Measurements from ENCODE around the gene TOM1L1.
A peak's percentile ranks its signal among the peaks of the same experiment; 100 is the strongest.

The TOM1L1 gene

DNA sequence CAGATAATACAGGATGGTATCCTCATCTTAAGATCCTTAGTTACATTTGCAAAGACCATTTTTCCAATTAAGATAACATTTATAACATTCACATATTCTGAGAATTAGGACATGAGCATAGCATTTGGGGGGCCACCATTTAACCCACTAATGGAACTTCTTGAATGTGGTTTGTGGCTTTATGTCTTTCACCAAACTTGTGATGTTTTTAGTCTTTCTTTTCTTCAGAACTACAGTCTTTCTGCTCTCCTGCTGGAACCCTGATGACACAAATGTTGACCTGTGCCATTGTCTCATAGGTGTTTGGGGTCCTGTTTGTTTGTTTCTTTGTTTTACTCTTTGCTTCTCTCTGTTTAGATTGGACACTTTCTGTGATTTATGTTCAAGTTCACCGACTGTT is 44.6 kb downstream of the TOM1L1 start:
- DNase-seq (ENCODE audit: low read depth, low spot score), result no peak

DNA sequence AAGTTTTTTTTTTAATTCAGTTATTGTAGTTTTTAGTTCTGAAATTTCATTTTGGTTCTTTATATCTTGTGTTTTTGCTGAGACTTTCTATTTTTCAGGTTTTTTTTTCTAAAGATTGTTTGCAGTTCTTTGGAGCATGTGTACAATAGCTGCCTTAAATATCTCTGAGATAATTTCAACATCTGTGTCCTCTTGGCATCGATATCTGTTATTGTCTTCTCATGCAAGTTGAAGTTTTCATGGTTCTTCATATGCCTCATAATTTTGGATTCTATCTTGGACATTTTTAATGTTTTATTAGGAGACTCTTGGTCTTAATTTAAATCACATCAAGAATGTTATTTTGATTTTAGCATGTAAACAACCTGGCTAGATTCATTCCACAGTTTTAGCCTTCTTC is 45.0 kb downstream of the TOM1L1 start:
- no peak for DNase-seq (ENCODE audit: low read depth, low spot score)

DNA sequence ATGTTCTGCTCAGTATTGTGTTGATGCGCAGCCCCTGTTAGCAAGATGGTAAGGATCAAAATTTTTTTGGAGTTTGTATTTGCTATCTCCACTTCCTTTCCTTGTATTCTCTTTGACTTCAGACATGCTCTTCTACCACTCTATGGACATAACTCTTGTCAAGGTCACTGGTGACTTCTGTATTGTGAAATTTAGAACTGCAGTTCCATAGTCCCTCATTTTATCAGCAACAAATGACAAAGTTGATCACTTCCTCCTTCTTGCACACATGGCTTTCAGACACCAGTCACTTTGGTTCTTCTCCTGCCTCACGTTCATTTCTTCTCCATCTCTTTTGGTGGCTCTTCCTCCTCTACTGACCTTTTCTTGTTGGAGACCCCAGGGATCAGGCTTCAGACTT is 46.7 kb downstream of the TOM1L1 start:
- DNase-seq (ENCODE audit: low read depth, low spot score), result no peak

DNA sequence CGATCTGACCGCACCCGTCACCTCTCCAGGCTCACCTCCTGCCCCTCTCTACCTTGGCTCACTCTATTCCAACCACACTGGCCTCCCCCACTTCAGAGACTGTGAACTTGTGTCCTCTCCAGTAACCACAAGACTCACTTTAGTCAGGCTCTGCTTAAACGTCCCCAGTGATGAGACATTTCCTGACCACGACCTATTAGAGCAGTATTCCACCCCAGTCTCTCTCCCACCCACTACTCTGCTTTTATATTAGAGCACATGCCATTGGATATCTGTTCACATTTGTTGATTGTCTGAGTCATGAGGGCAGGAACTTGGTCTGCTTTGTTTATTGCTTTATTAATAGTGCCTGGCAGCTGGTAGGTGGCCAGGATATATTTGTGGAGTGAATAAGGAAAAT is 47.7 kb downstream of the TOM1L1 start:
- DNase-seq (ENCODE audit: low read depth, low spot score), result no peak

DNA sequence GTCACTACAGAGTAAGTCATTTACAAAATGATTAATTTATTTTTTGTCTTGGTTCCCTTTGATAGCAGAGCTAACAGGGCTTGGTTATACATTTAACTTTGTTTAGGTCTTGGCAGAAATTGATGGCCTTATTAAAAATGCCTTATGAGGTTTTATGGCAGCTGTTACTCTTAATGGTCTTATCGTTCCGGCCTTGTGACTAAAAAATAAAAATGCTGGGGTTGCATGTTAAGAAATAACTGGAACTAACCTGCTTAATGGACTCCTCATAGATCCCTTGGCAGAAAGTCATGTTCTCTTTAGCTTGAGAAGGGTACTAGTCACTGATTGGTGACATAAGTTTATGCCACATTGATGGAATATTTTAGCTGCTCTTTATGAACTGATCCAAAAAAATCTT is 49.5 kb downstream of the TOM1L1 start:
- DNase-seq (ENCODE audit: low read depth, low spot score), result no peak

DNA sequence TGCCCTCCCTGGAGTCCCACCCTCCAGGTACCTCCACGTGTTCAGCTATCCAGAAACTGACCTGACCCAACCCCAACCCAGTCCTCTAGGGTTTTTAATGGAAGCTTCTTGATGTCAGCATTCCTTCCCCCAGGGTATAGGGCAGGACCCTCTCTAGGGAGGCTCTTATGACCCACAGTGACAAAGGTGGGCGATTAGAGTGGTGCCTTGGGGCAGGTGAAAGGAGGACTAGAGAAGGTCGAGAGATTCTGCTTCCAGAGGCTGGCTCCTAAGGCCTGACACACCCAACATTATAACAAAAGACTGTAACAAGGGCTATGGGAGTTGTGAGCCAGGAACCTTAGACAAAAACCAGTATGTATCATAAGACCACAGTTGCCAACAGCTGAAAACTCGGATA is 50.6 kb downstream of the TOM1L1 start:
- peak; percentile 53 for DNase-seq (ENCODE audit: low read depth, low spot score)

DNA sequence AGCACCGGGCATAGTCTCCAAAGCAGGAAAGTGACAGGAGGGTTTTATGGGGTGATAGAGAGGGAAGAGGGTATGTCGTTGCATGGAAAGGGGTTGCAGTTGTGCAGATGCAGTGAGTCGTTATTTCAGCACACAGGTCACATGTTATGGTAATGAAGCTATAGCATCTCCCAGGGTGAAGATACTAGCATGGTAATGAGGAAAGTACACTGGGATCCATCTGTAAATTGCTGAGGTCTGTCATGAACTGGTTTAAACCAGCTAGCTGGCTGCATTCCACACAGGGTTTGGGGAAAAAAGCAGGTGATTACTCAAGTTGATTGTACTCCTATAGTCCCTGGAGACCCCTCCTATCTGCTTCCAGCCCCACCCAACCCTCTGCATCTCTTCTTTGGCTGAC is 56.1 kb downstream of the TOM1L1 start:
- peak; percentile 36 for DNase-seq (ENCODE audit: low read depth, low spot score)

DNA sequence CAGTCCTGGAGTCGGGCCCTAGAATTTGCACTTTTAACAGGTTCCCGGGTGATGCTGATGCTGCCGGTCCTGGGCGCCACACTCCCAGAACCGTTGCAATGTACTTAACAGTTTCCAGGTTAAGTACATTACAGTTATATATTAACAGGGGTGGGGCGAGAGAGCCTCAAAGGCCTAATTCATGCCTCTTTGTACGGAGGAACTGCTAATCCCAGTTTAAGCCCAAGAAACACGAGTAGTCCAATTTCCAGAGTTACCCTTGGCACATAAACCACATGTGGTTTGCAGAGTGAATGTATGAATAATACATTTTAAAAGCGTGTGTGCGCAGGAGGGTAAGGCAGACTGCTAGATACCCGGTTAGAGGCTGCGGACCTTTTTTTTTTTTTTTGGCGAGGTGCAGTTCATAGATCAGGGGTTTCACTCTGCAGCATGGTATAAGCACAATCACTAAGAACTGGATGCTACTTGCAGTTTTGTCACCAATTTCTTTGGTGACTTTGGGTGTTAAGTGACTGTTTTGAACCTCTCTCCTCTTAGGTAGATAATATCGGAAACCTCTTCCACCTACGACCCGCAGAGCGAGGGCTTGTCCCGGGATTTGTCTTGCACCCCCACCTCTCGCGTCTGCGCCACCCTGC is 67.1 kb downstream of the TOM1L1 start:
- DNase-seq (ENCODE audit: low read depth, low spot score), result no peak

DNA sequence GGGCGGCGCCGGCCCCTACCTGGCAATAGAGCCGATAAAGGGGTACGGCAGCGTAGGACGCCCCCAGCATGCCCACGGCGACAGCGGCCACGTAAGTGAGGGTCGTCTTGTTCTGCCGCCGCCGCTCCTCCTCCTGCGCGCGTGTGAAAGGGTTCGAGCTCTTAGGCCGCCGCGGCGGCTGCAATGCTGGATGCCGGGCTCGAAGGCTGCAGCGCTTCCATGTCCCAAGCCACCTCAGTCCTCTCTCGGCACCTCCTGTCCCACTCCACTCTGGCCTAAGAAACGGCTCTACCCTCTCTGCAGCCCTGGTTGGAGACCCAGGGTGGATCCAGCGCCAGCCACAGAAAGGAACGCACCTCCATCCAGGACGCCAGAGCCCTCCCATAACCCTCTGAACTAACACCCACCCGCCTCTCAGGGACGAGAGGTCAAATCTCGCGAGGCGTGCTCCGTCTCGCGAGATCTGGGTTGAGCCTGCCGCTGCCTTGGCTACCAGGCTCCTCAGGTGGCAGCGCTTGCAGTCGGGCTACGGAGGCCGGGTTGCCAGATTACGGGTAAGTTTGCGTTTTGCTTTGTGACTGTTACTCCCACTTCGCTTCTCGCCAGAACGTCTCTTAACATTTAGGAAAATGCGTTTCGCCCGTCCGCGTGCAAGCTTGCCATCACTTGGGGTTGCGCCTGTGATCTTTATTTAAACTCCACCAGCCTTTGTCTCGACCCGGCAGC is 67.8 kb downstream of the TOM1L1 start, which contains the start of the genes COX11 and STXBP4:
Gene COX11, minus strand, starts transcription at position 393 of the 726 bp plus-strand sequence. Its CDS starts 8 bp downstream, at position 385.
Gene STXBP4, plus strand, starts transcription at position 504 of the 726 bp plus-strand sequence. CDS start 17,455 bp downstream, outside the sequence.
- DNase-seq (ENCODE audit: low read depth, low spot score), result peak; percentile 98

DNA sequence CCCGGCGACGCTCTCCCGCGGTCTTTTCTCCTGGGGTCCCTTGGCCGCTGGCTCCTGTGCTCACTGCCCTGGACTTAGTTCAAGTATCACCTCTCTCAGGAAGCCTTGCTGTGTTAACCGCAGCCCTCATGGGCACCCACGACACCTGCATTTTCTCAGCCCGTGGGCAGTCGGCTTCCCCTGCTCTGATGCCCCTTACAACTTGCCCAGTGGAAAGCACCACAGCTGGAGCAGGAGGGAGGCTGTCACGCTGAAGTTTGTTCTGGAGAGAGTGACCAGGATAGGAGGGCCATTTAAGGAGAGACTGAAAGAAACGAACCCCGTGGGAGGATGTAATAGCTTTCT is 68.3 kb downstream of the TOM1L1 start:
- DNase-seq (ENCODE audit: low read depth, low spot score), result no peak

DNA sequence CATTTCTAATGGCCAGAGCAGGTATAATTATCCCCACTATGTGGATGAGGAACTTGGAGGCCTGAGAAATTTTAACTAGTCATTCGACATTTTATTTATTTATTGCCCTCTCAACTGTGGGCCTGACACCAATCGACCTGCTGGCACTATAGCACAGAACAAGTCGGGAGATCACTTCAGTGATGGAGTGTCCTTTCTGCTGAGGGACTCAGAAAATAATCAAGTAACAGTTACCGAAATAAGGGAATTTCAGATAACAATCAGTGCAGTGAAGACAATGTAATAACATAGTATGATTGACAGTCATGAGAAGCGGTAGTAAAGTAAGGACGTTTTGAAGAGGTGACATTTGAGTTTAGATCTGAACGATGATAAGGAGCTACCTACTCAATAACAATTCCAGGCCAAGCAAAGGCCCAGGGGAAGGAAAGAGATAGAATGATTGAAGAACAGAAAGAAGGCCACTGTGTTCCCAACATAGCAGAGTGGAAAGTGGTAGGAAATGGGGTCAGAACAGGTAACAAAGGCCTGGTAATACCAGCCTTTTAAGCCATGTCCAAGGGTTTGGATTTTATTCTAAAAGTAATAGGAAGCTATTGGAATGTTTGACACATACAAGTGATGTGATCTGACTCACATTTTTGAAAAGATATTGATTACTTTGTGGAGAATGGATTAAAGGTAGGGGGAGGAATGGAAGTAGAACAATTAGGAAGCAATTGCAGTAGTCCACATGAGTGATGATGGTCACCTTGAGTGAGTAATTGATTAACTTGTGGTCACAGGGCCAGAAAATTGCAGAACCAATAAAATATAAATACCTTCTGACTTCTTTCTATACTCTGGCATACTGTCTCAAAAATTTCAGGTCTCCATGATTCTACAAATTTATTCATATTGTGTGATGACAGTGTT is 69.3 kb downstream of the TOM1L1 start:
- no peak for DNase-seq (ENCODE audit: low read depth, low spot score)

DNA sequence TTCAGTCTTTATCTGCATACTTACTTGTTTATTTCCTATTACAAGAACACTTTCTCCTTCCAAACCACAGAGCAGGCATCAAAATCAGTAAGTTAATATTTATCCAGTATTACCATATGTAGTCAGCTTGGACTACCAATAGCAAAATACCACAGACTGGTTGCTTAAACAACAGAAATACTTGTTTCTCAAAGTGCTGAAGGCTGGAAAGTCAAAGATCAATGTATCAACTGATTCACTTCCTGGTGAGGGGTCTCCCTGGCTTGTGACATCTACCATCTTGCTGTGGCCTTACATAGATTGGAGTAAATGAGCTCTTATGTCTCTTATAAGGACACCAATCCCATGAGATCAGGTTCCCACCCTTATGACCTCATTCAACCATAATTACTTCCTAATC is 70.5 kb downstream of the TOM1L1 start:
- no peak for DNase-seq (ENCODE audit: low read depth, low spot score)

DNA sequence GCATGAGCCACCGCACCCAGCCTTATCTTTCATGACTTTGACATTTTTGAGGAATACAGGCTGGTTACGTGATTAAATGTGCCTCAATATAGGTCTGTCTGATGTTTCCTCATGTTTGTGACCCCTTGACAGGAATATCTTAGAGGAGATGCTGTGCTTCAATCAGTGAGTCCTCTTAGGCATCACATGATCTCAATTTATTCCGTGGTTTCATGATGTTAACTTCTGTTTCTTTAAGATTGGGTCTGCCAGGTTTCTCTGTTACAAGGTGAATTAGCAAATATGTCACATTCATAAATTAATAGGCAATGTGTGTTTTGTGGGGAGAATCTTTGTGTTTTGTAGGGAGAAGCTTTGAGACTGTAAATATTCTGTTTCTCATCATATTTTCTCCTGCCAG is 71.2 kb downstream of the TOM1L1 start:
- no peak for DNase-seq (ENCODE audit: low read depth, low spot score)

DNA sequence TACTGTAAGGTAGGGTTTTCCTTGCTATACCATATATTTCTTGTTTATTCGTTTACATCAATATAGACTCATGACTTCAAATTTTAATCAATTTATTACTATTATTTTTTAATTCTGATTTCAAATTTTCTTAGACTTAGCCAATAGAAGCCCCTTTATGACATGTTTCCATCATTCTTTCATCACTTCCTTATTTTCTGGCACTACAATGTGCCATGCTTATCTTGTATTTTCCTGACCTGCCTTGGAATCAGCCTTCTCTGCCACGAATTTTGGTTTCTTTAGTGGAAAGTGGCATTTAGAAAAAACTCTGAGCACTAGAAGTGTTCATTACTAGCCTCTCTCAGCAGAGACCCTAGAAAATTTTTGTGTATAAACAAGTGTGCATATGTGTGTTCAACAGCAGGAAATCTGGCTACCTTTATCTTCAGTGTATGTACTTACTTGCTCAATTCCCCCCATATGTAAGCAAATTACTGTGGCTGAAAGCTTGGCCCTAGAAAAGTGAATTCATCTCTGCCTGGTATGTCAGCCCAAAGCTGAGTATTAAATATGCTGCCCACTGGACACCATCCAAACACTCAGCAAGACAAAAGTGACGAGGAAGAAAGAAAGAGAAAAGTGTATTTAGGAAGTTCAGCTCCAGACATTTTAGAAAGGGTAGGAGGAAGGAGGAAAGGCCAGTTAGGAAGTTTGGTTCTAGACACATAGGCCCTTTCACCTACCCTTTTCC is 71.9 kb downstream of the TOM1L1 start:
- DNase-seq (ENCODE audit: low read depth, low spot score), result no peak

DNA sequence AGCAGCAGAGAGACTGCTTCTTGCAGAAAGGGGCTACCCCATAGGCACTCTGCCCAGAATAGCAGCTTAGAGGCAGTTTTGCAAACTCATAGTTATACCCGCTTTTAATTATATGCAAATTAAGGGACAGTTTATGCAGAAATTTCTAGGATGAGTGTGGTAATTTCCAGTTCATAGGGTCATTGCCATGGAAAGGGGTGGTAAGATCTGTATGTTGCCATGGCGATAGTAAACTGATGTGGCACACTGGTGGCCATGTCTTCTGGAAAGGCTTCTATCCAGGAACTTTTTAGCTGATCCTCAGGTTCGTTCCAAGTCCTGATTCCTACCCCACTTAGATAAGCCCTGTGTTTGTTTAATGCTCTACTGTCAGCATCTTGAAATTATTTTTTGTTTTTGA is 74.1 kb downstream of the TOM1L1 start:
- DNase-seq (ENCODE audit: low read depth, low spot score), result no peak

DNA sequence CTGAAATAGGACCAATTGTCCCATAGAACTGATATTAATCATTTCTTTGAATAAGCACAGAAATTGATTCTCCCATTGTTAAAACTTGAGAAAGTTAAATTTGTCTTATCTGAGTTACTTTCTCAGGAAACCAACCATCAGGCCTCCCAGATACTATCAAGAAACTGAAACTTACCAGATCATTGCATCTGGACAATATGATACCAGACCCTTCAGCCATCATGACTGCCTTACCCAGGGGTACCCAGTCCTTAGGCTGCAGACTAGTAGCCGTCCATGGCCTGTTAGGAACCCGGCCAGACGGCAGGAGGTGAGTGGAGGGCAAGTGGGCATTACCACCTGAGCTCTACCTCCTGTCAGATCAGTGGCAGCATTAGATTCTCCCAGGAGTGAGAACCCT is 75.7 kb downstream of the TOM1L1 start:
- no peak for DNase-seq (ENCODE audit: low read depth, low spot score)

DNA sequence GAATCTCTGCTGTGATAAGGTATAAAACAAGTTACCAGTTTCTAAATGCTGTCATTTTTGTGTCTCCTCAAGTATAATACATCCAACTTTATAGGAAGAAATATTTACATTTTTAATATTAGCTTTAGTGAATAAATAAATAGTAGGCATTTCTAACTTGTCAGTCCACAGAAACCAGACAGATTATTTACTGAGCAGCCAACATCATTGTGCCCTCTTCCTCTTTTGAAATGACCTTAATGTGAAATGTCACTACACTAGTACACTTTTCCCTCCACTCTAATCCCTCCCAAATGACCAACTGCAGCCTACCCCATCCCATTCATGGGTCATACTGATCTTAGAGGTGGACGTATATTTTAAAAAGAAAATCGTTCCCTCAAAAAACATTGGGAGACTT is 77.1 kb downstream of the TOM1L1 start:
- no peak for DNase-seq (ENCODE audit: low read depth, low spot score)

DNA sequence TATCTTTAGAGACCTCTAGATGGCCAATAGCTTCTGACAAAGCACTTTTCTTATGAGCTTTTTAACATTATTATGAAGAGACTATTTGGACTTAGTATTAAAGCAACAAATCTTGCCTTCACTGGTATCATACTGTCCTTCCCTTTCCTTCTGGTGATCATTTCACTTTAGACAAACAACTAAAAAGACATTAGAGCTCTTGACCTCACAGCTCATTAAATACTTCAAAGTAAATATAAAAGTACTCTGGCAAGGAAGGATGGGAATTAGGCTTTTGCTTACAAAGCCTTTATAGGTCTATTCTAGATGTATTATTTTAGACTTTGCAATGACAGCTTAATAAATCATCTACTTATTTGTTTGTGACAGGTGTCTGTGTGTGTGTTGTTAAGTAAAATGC is 79.0 kb downstream of the TOM1L1 start:
- no peak for DNase-seq (ENCODE audit: low read depth, low spot score)

DNA sequence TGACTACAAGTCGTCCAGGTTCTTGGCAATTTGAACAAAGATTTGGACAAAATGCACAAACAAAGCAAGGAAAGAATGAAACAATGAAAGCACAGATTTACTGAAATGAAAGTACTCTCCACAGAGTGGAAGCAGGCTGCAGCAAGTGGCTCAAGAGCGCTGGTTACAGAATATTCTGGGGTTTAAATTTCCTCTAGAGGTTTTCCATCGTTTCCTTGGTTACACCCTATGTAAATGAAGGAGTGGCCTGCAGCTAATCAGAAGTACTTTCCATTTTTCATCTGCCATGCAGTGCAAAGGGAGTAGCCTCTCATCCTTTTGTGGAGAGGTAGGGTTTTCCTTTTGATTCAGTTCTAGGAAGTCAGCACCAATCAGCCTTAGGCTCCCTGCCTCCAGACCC is 79.7 kb downstream of the TOM1L1 start:
- DNase-seq (ENCODE audit: low read depth, low spot score), result no peak

DNA sequence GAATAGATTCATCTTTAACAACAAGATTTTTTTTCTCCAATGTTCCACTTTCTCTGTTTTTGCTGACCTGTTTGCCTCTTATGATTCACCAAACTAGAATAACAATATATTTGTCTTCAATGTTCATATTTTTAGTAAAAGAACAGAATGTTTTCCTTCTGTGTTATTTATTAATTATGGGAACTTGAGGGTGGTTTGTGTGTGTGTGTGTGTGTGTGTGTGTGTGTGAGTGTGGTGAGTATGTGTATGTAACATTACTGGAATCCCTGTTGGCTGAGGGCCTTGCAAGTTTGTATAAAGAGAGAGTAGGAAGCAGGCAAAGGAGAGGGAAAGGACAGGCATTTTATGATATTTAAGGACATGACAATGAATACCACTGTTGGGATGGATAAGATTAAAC is 81.7 kb downstream of the TOM1L1 start:
- no peak for DNase-seq (ENCODE audit: low read depth, low spot score)

DNA sequence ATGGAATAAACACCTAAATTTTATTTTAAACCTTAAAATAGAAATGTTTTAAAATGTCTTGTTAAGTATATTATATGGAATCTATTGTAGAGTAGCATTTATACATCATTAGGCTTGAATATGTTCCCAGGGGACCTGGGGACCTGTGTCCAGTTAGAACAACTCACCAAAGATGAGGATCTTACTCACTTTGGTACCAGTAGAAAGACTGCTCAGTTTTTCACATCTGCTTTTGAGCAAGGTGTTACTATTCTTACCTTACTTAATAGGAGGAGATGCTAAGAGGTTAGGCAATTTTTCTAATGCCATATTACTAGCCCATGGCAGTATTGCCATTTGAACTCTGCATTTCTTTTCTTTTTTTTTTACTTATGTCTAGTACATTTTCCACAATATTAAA is 82.6 kb downstream of the TOM1L1 start:
- no peak for DNase-seq (ENCODE audit: low read depth, low spot score)

DNA sequence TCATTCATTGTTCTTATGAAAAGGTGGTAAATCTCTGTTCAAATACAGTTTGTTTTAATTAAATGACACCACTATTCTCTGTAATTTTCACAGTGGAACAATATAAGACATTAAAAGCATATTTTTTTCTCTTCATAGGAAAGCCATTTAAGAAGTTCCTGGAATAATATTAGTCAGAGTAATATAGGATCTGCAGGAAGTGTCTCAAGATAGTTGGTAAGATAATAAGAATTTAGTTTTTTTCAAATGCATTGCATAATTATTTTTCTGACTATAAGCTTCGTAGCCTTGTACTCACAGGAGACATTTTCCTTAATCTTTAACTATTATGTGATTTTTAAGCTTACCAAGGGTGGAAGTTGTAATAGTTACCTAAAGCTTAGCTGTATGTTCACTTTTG is 84.8 kb downstream of the TOM1L1 start:
- DNase-seq (ENCODE audit: low read depth, low spot score), result no peak
